SK-N-SH (cell line): ENCODE measurements around the gene ERVFRD-1.

Experiments
- GABPA ChIP-seq: IDR thresholded peaks from 2 replicates; pipeline ENCODE4 v1.4.0; 2012; ENCODE audit warnings: low read depth, mild to moderate bottlenecking
- RXRA ChIP-seq: IDR thresholded peaks from 2 replicates; pipeline ENCODE4 v1.4.0; 2012; ENCODE audit warnings: low read depth, mild to moderate bottlenecking, borderline replicate concordance
- TCF12 ChIP-seq: IDR thresholded peaks from 2 replicates; pipeline ENCODE4 v1.4.0; 2012
- TF ChIP-seq, protein P1 (sequence below): fragments of 200-600 bp; sonication (generic); IDR thresholded peaks from 2 replicates; pipeline ENCODE4 v1.6.1; 2017; ENCODE audit warnings: antibody characterized with exemption, mild to moderate bottlenecking, moderate library complexity

DNA sequence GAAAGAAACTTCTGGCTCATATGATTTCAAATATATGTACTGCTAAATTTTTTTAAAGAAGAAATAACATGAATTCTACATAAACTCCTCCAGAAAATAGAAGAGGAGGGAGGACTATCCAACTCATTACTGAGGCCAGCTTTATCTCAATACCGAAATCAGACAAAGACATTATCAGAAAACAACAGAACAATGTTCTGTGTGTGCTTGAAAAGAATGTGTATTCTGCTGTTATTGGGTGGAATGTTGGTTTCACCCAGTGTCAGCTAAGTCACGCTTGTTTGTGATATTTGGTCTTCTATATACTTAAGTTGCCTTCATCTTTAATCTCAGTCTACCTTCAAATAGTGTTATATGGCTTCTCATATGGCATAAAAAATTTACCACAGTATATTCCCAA is 48.8 kb downstream of the ERVFRD-1 start:
- TF ChIP-seq RXRA (no peak), TCF12 (no peak), GABPA (no peak)
- TF ChIP-seq, protein P1, sequence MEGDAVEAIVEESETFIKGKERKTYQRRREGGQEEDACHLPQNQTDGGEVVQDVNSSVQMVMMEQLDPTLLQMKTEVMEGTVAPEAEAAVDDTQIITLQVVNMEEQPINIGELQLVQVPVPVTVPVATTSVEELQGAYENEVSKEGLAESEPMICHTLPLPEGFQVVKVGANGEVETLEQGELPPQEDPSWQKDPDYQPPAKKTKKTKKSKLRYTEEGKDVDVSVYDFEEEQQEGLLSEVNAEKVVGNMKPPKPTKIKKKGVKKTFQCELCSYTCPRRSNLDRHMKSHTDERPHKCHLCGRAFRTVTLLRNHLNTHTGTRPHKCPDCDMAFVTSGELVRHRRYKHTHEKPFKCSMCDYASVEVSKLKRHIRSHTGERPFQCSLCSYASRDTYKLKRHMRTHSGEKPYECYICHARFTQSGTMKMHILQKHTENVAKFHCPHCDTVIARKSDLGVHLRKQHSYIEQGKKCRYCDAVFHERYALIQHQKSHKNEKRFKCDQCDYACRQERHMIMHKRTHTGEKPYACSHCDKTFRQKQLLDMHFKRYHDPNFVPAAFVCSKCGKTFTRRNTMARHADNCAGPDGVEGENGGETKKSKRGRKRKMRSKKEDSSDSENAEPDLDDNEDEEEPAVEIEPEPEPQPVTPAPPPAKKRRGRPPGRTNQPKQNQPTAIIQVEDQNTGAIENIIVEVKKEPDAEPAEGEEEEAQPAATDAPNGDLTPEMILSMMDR = no peak
